ENCODE results near the gene KNG1. TPM values are rescaled to one million over a fixed set of nuclear protein-coding genes. Genes with fewer than 3 reads are reported as not detected.

KNG1 gene
- total RNA-seq, 2 donors from 2014 or later, result not detected

GRCh38 chr3:186786922-186787321 is 69.8 kb downstream of the KNG1 start:
- peaks cover 74% of the 10 kb centered on the region for H3K4me1 Mint-ChIP-seq (ENCODE audit: low read depth)
- peaks cover 47 to 74% of the 10 kb centered on the region in 2 donors for H3K36me3 Mint-ChIP-seq (ENCODE audit: insufficient read depth in 2 of 2)
- H3K4me3 Mint-ChIP-seq, result peak overlapping the region; percentile 92 to 97
- ATAC-seq (replicated peaks in 1 of 2) (no peak), DNase-seq (no peak)
- no peaks in the 10 kb centered on the region for H3K27me3 Mint-ChIP-seq (ENCODE audit: low read depth)
- peak overlapping the region; percentile 99 for H3K27ac Mint-ChIP-seq
- no peaks in the 10 kb centered on the region for H3K9me3 Mint-ChIP-seq

- ATAC-seq (replicated peaks in 1 of 2), result no peak
- DNase-seq, result no peak
- Mint-ChIP-seq H3K9me3 (no peaks in the 10 kb centered on the region), H3K27me3 (ENCODE audit: low read depth) (no peaks in the 10 kb centered on the region), H3K4me3 (peak overlapping the region; percentile 92 to 97), H3K27ac (peak overlapping the region; percentile 99), H3K36me3 (ENCODE audit: insufficient read depth in 2 of 2) (peaks cover 47 to 76% of the 10 kb centered on the region in 2 donors), H3K4me1 (ENCODE audit: low read depth) (peaks cover 69% of the 10 kb centered on the region)
Observed at GRCh38 chr3:186787642-186788481, 70.7 kb downstream of the KNG1 start.

- Mint-ChIP-seq H3K36me3 (ENCODE audit: insufficient read depth in 2 of 2) (peaks cover 43 to 79% of the 10 kb centered on the region in 2 donors), H3K27ac (peak overlapping the region; percentile 99), H3K4me3 (peak overlapping the region; percentile 92 to 97), H3K27me3 (ENCODE audit: low read depth) (no peaks in the 10 kb centered on the region), H3K9me3 (no peaks in the 10 kb centered on the region), H3K4me1 (ENCODE audit: low read depth) (peaks cover 69% of the 10 kb centered on the region)
- no peak for ATAC-seq (replicated peaks in 1 of 2)
- DNase-seq, result no peak
Observed at GRCh38 chr3:186788482-186789370, 71.6 kb downstream of the KNG1 start.

GRCh38 chr3:186789554-186790260 is 72.5 kb downstream of the KNG1 start:
- Mint-ChIP-seq H3K36me3 (ENCODE audit: insufficient read depth in 2 of 2) (peaks cover 34 to 79% of the 10 kb centered on the region in 2 donors), H3K27me3 (ENCODE audit: low read depth) (no peaks in the 10 kb centered on the region), H3K9me3 (no peaks in the 10 kb centered on the region), H3K27ac (peak overlapping the region; percentile 99), H3K4me1 (ENCODE audit: low read depth) (peaks cover 63% of the 10 kb centered on the region), H3K4me3 (peak overlapping the region in 1 of 2 donors; percentile 48)
- ATAC-seq (replicated peaks in 1 of 2), result no peak
- DNase-seq, result no peak

- Mint-ChIP-seq H3K27ac (peak overlapping the region; percentile 56), H3K4me1 (ENCODE audit: low read depth) (peaks cover 59% of the 10 kb centered on the region), H3K9me3 (no peaks in the 10 kb centered on the region), H3K36me3 (ENCODE audit: insufficient read depth in 2 of 2) (peaks cover 27 to 72% of the 10 kb centered on the region in 2 donors), H3K27me3 (ENCODE audit: low read depth) (no peaks in the 10 kb centered on the region), H3K4me3 (peak overlapping the region in 1 of 2 donors; percentile 19)
- peak; percentile 17 to 28 for ATAC-seq (replicated peaks in 1 of 2)
- DNase-seq, result no peak
Observed at GRCh38 chr3:186790261-186790981, 73.3 kb downstream of the KNG1 start.

Other genes with a start within 250 kb of the KNG1 start
- gene CRYGS, start 173.0 kb upstream of the KNG1 start, total RNA-seq, result 1 to 10 TPM; 7.0 to 7.1 TPM
- gene TBCCD1, start 150.0 kb upstream of the KNG1 start, total RNA-seq, result 10 to 100 TPM; 13.6 to 16.2 TPM
- 10 to 100 TPM; 29.7 to 34.2 TPM for gene DNAJB11, start 146.6 kb upstream of the KNG1 start, total RNA-seq
- under 1 TPM in 1 of 2 donors, not detected in 1; 0.14 TPM for gene AHSG, start 104.3 kb upstream of the KNG1 start, total RNA-seq
- gene FETUB, start 77.0 kb upstream of the KNG1 start, total RNA-seq, result not detected
- gene HRG, start 51.3 kb upstream of the KNG1 start, total RNA-seq, result not detected
- gene EIF4A2, start 66.2 kb downstream of the KNG1 start, total RNA-seq, result 100 to 1,000 TPM; 353 to 492 TPM
- 100 to 1,000 TPM; 112 to 141 TPM for gene RFC4, start 89.1 kb downstream of the KNG1 start, total RNA-seq
- gene ADIPOQ, start 125.4 kb downstream of the KNG1 start, total RNA-seq, result under 1 TPM in 1 of 2 donors, not detected in 1; 0.05 TPM
- 100 to 1,000 TPM in 1 of 2 donors, 10 to 100 TPM in 1; 98.1 to 104 TPM for gene ST6GAL1, start 213.2 kb downstream of the KNG1 start, total RNA-seq

All from activated T-cell treated with anti-CD3 and anti-CD28 coated beads, Interleukin-2, amount 50 U/mL, for 72 hours (primary cell).